Activated T-helper 1 cell treated with Interleukin-2 at 50 U/mL for 16 hours (primary cell): ENCODE results near the gene HPCAL1.
A peak's percentile ranks its signal among the peaks of the same experiment; 100 is the strongest.
"Not testable (repeated sequence)": the region's sequence is repeated elsewhere in the genome, so short reads cannot be mapped to it uniquely, and the experiment has no call there.

Experiments used
- DNase-seq: peaks from one replicate; pipeline ENCODE4 v3.0.0-alpha.2; 2020; ENCODE audit warnings: low read depth

Gene HPCAL1

GRCh38 chr2:10442469-10443126 is 139.9 kb downstream of the HPCAL1 start:
- not testable (repeated sequence) for DNase-seq

- DNase-seq = no peak
These were observed 141.8 kb downstream of the HPCAL1 start for GRCh38 chr2:10444463-10444862.

DNA sequence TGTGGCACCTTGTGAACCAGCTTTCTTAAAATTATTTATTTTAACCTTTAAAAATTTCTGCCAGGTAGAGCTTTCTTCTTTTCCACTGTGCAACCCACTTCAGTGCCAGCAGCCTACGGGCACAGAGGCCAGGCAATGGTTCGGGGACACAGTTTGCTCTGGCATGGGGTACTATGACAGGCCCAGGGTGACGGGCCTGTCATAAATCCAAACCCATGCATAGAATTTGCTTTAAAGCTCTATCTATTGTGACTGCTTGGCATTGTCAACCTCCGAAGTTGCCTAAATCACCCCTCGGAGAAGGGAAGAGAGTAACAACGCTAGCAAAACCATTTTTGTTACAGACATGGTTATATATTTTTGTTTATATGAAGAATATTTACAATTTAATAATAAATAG is 143.9 kb downstream of the HPCAL1 start:
- DNase-seq = no peak

- no peak for DNase-seq
These were observed 144.7 kb downstream of the HPCAL1 start for GRCh38 chr2:10447300-10447894.

DNA sequence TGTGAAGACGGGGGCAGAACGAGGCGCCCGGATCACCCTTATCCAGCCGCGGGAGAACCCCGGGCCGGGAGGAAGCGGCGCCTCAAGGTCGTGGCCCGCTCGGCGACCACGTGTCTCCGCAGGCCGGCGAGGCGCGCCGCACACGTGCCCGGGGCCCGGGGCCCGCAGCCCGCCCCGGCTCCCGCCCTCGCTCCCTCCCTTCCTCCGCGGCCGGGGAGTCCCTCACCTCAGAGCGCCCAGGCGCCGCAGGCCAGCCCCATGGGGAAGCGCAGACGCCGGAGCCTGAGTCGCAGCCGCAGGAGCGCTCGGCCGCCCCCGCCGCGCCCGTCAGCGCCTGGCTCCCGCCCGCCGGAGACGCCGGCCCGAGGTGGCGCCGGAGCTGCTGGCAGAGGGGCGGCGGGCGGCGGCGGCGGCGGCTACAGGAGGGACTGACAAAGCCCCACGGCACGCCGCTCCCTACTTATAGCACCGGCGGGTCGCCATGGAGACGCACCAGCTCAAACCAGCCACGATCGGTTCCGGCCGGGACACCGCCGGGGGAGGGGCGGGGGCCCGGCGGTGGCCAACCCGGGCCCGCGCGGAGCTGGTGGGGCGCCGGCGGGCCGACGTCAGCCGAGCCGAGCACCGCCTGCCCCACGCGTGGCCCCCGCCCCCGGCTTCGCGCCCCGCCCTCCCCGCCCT is 145.3 kb downstream of the HPCAL1 start, which contains the start of gene ODC1:
ODC1 (minus strand) TSS at position 433 of the 681 bp plus-strand sequence. CDS start 3,295 bp downstream, outside the sequence.
- DNase-seq = peak; percentile 98

- peak; percentile 96 for DNase-seq
These were observed 146.1 kb downstream of the HPCAL1 start for GRCh38 chr2:10448576-10449485.

DNA sequence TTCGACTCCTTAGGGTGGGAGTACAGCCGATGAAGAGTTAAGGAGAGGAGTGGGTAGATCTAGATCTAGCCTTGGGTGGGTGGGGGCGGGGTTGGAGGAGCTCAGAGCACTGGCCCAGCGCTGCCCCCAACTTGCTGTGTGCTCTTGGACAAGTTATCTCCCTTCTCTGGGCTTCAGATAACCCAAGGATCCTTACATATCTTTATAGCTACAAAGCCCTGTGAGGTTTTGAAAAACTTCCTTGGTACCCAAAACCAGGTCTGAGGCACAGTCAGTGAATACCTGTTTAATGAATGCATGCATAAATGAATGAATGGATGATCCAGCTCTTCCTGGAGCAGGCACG is 146.8 kb downstream of the HPCAL1 start:
- DNase-seq = no peak

DNA sequence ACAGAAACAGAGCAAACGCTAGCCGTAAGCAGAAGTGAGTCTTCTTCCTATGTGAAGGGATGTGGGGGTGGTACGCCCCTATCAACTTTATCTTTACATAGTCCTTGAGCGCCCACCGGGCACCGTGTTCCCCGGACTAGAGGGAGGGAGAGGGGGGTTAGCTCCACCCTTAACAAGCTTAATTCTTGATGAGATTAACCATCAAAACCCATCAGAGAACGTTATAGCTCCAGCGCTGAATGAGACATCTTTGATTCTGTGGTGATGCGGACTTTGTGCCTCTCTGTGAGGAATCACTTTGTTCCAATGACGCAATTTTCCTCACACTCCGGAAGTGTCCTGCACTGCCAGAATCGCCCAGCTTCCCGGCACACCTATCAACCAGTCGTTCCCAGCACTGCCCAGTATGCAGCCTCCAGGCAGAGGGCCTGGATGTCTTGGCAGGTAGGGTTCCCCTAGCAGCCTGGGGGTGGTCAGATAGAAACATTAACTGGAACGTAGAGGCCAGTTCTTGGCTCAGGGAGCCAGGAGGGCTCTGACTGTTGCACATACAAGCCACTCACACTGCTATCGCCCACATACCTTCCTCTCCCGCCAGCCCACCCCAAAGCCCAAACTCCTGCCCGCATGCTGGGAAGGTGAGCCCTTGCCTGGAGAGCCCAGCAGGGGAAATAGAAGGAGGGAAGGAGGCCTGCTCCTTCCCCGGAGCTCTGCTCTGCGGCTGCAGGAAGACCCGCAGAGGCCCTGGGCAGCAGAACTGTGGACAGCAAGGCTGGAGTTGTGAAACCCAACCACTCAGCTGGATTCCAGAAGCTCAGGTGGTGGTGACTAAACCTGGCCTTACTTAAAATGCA is 147.4 kb downstream of the HPCAL1 start:
- DNase-seq = no peak

DNA sequence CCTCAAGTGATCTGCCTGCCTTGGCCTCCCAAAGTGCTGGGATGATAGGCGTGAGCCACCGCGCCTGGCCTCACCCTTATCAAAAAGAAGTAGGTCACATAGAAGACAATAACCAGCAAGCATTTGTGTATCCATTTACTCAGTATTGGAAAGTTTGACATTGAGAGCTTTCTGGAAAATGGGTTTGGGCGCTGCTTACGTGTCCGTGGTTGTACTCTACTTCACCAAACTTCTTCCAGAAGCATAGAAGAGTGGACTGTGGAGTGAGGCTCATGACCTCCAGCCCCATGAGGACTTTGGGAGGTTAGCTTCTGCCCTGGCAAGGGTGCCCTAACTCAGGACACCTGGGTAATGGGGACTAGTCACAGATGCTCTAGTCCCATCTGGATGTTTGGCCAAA is 149.1 kb downstream of the HPCAL1 start:
- no peak for DNase-seq

- no peak for DNase-seq
These were observed 149.6 kb downstream of the HPCAL1 start for GRCh38 chr2:10452312-10452711.

- DNase-seq = no peak
These were observed 150.5 kb downstream of the HPCAL1 start for GRCh38 chr2:10452956-10453904.

DNA sequence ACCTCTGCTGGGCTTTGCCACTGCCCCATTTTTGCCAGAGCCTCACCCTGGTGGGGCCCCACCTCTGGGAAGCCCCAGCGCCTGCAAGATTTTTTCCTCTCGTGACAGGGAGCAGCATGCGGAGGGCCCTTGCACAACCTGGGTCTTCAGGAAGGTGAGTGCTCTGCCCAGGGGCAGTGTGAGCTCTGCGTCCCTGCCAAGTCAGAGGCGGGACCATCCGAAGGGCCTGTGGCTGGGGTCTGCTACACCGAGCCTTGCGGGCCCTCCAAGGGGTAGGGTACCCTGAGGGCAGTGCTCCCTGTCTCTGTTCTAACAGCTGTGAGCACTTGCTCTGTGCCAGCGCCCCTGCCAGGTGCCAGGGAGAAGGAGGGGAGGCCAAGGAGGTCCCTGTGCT is 151.2 kb downstream of the HPCAL1 start:
- DNase-seq = no peak

DNA sequence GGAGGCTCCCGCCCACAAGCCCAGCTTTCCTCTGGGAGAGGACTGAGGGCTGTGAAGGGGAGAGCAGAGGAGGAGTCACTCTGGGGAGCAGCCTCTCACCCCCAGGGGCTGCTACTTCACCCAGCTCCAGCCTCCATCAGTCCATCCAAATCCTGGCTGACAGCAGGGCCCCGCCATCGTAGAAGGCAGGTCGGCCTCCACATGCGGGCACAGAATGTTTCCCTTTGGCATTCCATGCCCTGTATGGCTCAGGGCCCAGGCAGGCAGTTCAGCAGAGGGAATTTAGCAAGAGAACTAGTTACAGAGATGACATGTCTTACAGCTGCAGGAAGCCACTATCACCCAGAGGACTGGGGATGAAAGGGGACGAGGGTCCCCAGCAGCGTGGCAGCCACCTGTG is 151.8 kb downstream of the HPCAL1 start:
- no peak for DNase-seq

- not testable (repeated sequence) for DNase-seq
These were observed 154.5 kb downstream of the HPCAL1 start for GRCh38 chr2:10457195-10457594.

- DNase-seq = no peak
These were observed 155.3 kb downstream of the HPCAL1 start for GRCh38 chr2:10457846-10458598.

DNA sequence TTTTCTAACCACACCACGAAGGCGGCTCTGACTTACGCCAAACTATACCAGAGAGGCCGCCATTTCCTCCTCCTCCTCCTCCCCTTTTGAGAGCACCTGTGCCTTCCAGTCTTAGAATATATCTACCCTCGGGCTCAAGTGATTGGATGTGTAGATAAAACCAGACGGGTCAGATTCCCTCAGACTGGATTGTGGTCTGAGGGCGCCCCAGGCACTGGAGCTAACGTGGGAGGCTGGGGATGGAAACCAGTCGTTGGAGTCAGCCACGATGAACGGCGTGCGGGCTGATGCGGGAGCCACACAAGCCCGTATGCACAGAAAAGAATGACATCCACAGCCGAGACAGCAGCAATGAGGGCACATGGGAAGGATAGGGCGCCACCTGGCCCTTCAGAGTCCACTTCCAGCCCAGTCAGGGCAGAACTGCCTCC is 157.7 kb downstream of the HPCAL1 start:
- DNase-seq = no peak

DNA sequence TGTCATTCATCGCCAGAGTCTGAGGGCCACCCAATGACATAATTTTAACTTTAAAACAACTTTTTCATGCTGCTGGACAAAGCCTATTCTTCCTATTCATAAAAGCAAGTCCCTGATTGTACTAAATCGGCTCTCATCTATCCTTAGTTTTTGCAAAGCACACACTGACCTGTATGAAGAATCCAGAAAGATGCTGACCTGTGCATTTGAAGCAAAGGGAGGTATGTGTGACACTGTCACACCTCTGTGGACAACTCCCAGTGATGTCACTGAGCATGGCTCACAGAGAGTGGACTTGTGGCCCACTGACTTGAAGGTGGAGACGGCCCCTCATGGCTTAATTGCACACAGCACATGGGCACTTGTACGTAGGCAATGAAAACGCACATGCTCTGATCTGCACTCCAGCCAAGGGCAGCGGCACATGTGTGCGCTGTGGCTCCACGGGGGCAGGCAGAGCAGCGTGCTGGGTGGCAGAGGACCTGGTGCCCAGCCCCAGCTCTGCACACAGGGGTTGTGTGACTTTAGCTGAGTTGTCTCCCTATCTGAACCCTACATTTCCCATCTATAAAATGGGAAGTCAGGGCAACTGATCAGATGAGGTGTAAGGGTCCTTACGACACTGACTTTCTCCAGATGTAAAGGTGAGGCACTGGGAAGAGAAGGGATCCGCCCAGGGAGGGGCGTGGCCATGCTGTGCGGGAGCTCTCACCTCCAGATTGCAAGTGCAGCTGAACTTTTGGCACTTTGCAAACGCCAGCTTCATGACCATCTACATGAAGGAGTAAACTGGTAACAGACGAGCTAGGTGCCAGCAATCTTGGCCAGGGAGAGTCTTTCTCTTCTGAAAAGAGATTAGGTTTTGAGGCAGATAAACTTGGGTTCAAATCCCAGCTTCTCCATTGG is 159.7 kb downstream of the HPCAL1 start:
- no peak for DNase-seq

DNA sequence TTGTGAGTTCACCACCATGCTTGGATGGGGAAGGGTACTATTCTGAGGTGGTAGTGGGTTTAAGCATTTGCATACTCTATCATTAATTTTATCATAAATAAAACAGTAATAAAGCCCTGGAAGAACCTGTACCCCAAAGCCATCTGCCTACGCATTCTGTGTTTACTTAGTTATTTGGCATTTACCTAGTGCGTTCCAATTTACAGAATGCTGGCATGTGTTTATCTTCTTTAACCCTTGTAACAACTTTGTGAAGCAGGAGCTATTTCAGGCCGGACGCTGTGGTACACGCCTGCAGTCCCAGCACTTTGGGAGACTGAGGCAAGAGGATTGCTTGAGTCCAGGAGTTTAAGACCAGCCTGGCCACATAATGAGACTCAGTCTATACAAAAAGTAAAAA is 163.2 kb downstream of the HPCAL1 start:
- DNase-seq = no peak
